ENCODE measurements around the gene KMT2B. TPM values are rescaled to one million over a fixed set of nuclear protein-coding genes. Genes with fewer than 3 reads are reported as not detected.
A peak's percentile ranks its signal among the peaks of the same experiment; 100 is the strongest.

Gene KMT2B
- total RNA-seq, 1 experiment from 2014 or later, result 32.2 TPM

DNA sequence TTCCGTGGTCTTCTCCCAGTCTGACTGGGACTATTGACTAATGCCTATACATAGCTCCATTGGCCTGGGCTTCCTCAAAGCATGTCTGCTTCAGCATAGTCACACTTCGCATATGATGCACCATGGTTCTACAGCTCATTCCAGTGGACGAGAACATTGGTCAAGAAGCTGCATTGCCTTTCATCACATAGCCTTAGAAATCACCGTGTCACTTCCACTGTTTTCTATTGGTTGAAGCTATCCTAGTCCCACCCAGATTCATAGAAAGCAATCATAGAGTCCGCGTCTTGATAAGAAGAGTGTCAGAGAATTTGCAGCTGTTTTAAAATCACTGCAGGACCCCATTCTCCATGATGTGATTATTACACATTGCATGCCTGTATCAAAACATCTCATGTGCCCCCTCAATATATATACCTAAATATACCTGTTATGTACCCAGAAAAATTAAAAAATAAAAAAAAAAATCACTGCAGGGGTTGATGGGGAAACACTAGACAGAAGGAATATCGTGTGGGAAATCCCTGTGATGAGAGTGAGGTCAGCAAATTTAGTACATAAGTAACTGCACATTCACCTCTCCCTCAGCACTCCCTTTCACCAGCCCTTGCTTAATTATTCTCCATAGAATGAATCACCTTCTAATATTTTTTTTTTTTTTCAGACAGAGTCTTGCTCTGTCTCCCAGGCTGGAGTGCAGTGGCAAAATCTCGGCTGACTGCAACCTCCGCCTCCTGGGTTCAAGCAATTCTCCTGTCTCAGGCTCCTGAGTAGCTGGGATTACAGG, 55.4 kb downstream of the KMT2B start:
- TF ChIP-seq EZH2 (IDR thresholded peaks at IDR 0.05; ENCODE audit: low read depth), result no peak
- TF ChIP-seq, protein P1, sequence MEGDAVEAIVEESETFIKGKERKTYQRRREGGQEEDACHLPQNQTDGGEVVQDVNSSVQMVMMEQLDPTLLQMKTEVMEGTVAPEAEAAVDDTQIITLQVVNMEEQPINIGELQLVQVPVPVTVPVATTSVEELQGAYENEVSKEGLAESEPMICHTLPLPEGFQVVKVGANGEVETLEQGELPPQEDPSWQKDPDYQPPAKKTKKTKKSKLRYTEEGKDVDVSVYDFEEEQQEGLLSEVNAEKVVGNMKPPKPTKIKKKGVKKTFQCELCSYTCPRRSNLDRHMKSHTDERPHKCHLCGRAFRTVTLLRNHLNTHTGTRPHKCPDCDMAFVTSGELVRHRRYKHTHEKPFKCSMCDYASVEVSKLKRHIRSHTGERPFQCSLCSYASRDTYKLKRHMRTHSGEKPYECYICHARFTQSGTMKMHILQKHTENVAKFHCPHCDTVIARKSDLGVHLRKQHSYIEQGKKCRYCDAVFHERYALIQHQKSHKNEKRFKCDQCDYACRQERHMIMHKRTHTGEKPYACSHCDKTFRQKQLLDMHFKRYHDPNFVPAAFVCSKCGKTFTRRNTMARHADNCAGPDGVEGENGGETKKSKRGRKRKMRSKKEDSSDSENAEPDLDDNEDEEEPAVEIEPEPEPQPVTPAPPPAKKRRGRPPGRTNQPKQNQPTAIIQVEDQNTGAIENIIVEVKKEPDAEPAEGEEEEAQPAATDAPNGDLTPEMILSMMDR (conservative IDR thresholded peaks at IDR 0.05), result no peak
- Histone ChIP-seq H3F3A (ENCODE audit: insufficient read depth, low read depth) (peaks cover 22% of the 10 kb centered on the region; the same call in 1 of the 2 replicates), H4K20me1 (ENCODE audit: insufficient read depth) (no peaks in the 10 kb centered on the region), H3K79me2 (ENCODE audit: low read depth) (no peaks in the 10 kb centered on the region), H2AFZ (no peak overlapping the region), H3K27ac (no peak overlapping the region), H3K4me3 (no peak overlapping the region), H3K9me3 (ENCODE audit: insufficient read depth, low read depth) (no peaks in the 10 kb centered on the region), H3K9me2 (ENCODE audit: insufficient read depth) (no peaks in the 10 kb centered on the region), H3K36me3 (ENCODE audit: low read depth) (no peaks in the 10 kb centered on the region), H3K4me1 (replicated peaks; ENCODE audit: insufficient read depth) (no peaks in the 10 kb centered on the region), H3K27me3 (ENCODE audit: insufficient read depth, low read depth) (no peaks in the 10 kb centered on the region), H3K4me2 (no peak overlapping the region)
- ChIA-PET POLR2A (ENCODE audit: unreplicated experiment) (interaction anchor here (0.6 to 0.7 kb wide), 3 partner anchors 33 to 129 kb away, joined by 5 to 26 read pairs (median 11); no protein-coding TSS in a partner anchor), CTCF (no interaction called here)
- intact Hi-C loops (cut with micrococcal nuclease; ENCODE audit: unreplicated experiment), result no loop called here
- no TSS peak for BruUV-seq (replicated peaks)
- peak in 1 of 2 experiments; percentile 51 for DNase-seq

- H3K4me3 ChIP-seq, result peak overlapping the region; percentile 57; the same call in 1 of the 2 replicates
- no peaks in the 10 kb centered on the region for H3K4me1 ChIP-seq (replicated peaks; ENCODE audit: insufficient read depth)
- no TSS peak for BruUV-seq (replicated peaks)
- no peak overlapping the region for H3K27ac ChIP-seq
- no peaks in the 10 kb centered on the region for H3K9me3 ChIP-seq (ENCODE audit: insufficient read depth, low read depth)
- H3K4me2 ChIP-seq, result peak overlapping the region; percentile 35
- DNase-seq, result no peak
- TF ChIP-seq EZH2 (IDR thresholded peaks at IDR 0.05; ENCODE audit: low read depth), result no peak
- TF ChIP-seq, protein P1 (conservative IDR thresholded peaks at IDR 0.05), result no peak
- no peaks in the 10 kb centered on the region for H4K20me1 ChIP-seq (ENCODE audit: insufficient read depth)
- H3K79me2 ChIP-seq (ENCODE audit: low read depth), result no peaks in the 10 kb centered on the region
- no peak overlapping the region for H2AFZ ChIP-seq
- H3F3A ChIP-seq (ENCODE audit: insufficient read depth, low read depth), result peaks cover 22% of the 10 kb centered on the region; the same call in 1 of the 2 replicates
- POLR2A ChIA-PET (ENCODE audit: unreplicated experiment), result interaction anchor here (0.7 kb wide), 2 partner anchors 14 to 105 kb away, joined by 14 to 26 read pairs; no protein-coding TSS in a partner anchor
- no peaks in the 10 kb centered on the region for H3K27me3 ChIP-seq (ENCODE audit: insufficient read depth, low read depth)
- H3K9me2 ChIP-seq (ENCODE audit: insufficient read depth), result no peaks in the 10 kb centered on the region
- intact Hi-C loops (cut with micrococcal nuclease; ENCODE audit: unreplicated experiment), result no loop called here
- H3K36me3 ChIP-seq (ENCODE audit: low read depth), result no peaks in the 10 kb centered on the region
- CTCF ChIA-PET, result no interaction called here
Observed at GRCh38 chr19:35774274-35775045, 56.7 kb downstream of the KMT2B start.

- Histone ChIP-seq H3K9me3 (ENCODE audit: insufficient read depth, low read depth) (no peaks in the 10 kb centered on the region), H3K4me3 (peak overlapping the region; percentile 57; the same call in 1 of the 2 replicates), H3K79me2 (ENCODE audit: low read depth) (no peaks in the 10 kb centered on the region), H3K27ac (no peak overlapping the region), H2AFZ (no peak overlapping the region), H3K36me3 (ENCODE audit: low read depth) (no peaks in the 10 kb centered on the region), H4K20me1 (ENCODE audit: insufficient read depth) (no peaks in the 10 kb centered on the region), H3K4me2 (peak overlapping the region; percentile 35), H3K27me3 (ENCODE audit: insufficient read depth, low read depth) (no peaks in the 10 kb centered on the region), H3K4me1 (replicated peaks; ENCODE audit: insufficient read depth) (no peaks in the 10 kb centered on the region), H3K9me2 (ENCODE audit: insufficient read depth) (no peaks in the 10 kb centered on the region), H3F3A (ENCODE audit: insufficient read depth, low read depth) (peaks cover 22% of the 10 kb centered on the region; the same call in 1 of the 2 replicates)
- TF ChIP-seq EZH2 (IDR thresholded peaks at IDR 0.05; ENCODE audit: low read depth), result no peak
- TF ChIP-seq, protein P1 (conservative IDR thresholded peaks at IDR 0.05), result no peak
- intact Hi-C loops (cut with micrococcal nuclease; ENCODE audit: unreplicated experiment), result no loop called here
- ChIA-PET POLR2A (ENCODE audit: unreplicated experiment) (no interaction called here), CTCF (no interaction called here)
- BruUV-seq (replicated peaks), result no TSS peak
- no peak for DNase-seq
Observed at GRCh38 chr19:35775046-35775297, 57.2 kb downstream of the KMT2B start.

Data from PC-9 (cell line).